Lung (tissue), 12 donors: ENCODE data around the gene MPL. TPM values are rescaled to one million over a fixed set of nuclear protein-coding genes. Genes with fewer than 3 reads are reported as not detected.

Experiments used
- ATAC-seq: fragments of 200-7000 bp; cut with Tn5 transposase; one replicate; pipeline ENCODE4 v1.9.1; 2020; ENCODE audit warnings: moderate number of reproducible peaks; ENCODE audit not compliant: insufficient read depth, low FRiP score
- DNase-seq, 3 donors: peaks; one replicate each; pipeline ENCODE4 v3.0.0-alpha.2; 2013 to 2017
- H3K27ac ChIP-seq, 2 donors: one replicate each; pipeline ENCODE4 v1.5.1; 2013; ENCODE audit warnings: mild to moderate bottlenecking in 2 of 2, moderate library complexity in 2 of 2, control low read depth in 1 of 2, inconsistent platforms in 1 of 2, low read depth in 1 of 2, low read length in 1 of 2
- H3K27me3 ChIP-seq, 3 donors: one replicate each; pipeline ENCODE4 v1.5.1; 2013; ENCODE audit warnings: low read length in 2 of 3; ENCODE audit not compliant: control insufficient read depth in 3 of 3, insufficient read depth in 3 of 3
- H3K36me3 ChIP-seq, 4 donors: one replicate each; pipeline ENCODE4 v1.5.1; 2013; ENCODE audit warnings: low read length in 4 of 4, mild to moderate bottlenecking in 1 of 4, moderate library complexity in 1 of 4; ENCODE audit not compliant: control insufficient read depth in 4 of 4, insufficient read depth in 4 of 4
- H3K4me1 ChIP-seq, 5 donors: one replicate each; pipeline ENCODE4 v1.5.1; 2013; ENCODE audit warnings: low read length in 5 of 5, mild to moderate bottlenecking in 2 of 5, moderate library complexity in 1 of 5; ENCODE audit not compliant: control insufficient read depth in 5 of 5, insufficient read depth in 5 of 5
- H3K4me3 ChIP-seq: one replicate; pipeline ENCODE4 v1.5.1; 2013; ENCODE audit warnings: mild to moderate bottlenecking, control low read depth, moderate library complexity
- H3K9ac ChIP-seq, 2 donors: one replicate each; pipeline ENCODE4 v1.5.1; 2013; ENCODE audit warnings: low read length in 2 of 2, control low read depth in 1 of 2; ENCODE audit not compliant: insufficient read depth in 1 of 2
- H3K9me3 ChIP-seq, 4 donors: one replicate each; pipeline ENCODE4 v1.5.1; 2013; ENCODE audit warnings: low read length in 3 of 4, mild to moderate bottlenecking in 1 of 4, moderate library complexity in 1 of 4; ENCODE audit not compliant: control insufficient read depth in 4 of 4, insufficient read depth in 3 of 4
- CTCF ChIP-seq: IDR thresholded peaks from 2 replicates; pipeline ENCODE4 v1.5.1; 2012; ENCODE audit warnings: mild to moderate bottlenecking; ENCODE audit errors: control extremely low read depth, extremely low read depth
- WGBS, 2 donors: extraction: QIAGEN DNeasy Blood & Tissue Kit; methylation state at CpG; one replicate each; pipeline ENCODE4 v1.1.7; 2013; 5-methylcytosine and 5-hydroxymethylcytosine counted together
- polyA plus RNA-seq, 2 donors: library from polyadenylated mRNA; stranded (reverse); fragments of 200-250 nt; gene quantifications; one replicate each; pipeline ENCODE4 v1.2.1, GENCODE V29; 2013
- total RNA-seq, 2 donors: library from RNA; depleted of rRNA in 1 of 2; stranded (reverse); fragments of >200 nt in 1 of 2; gene quantifications; one replicate each; pipeline ENCODE4 v1.2.1, GENCODE V29; 2014 to 2021
- donor health status: control.
- donor health status: control.
- donor health status: Bipolar disorder and iron deficiency.
- donor health status: healthy.
- donor health status: DM: yes; HTN: yes; CAD: no.

The MPL gene
- total and polyA plus RNA-seq, 4 donors, result 0.12 to 0.67 (median 0.43) TPM

- Histone ChIP-seq H3K9ac (no peak overlapping the region), H3K4me3 (no peak overlapping the region), H3K27me3 (no peaks in the 10 kb centered on the region), H3K36me3 (no peaks in the 10 kb centered on the region), H3K9me3 (no peaks in the 10 kb centered on the region), H3K27ac (peak overlapping the region; percentile 26), H3K4me1 (peaks cover 0 to 14% (median 10%) of the 10 kb centered on the region in 5 donors)
- ATAC-seq, result no peak
- 80 to 83% methylated on average over 7 of the region's 7 CpGs for WGBS, 2 donors
- DNase-seq, result no peak
- no peak for TF ChIP-seq CTCF
Observed at GRCh38 chr1:43293896-43294760, 43.5 kb upstream of the MPL start.

GRCh38 chr1:43294761-43295160 lies 42.9 kb upstream of the MPL start:
- 65 to 75% methylated on average over 8 of the region's 8 CpGs for WGBS, 2 donors
- Histone ChIP-seq H3K9me3 (no peaks in the 10 kb centered on the region), H3K27me3 (no peaks in the 10 kb centered on the region), H3K4me3 (no peak overlapping the region), H3K27ac (peak overlapping the region; percentile 26), H3K9ac (no peak overlapping the region), H3K4me1 (peaks cover 0 to 17% (median 14%) of the 10 kb centered on the region in 5 donors), H3K36me3 (no peaks in the 10 kb centered on the region)
- DNase-seq (no peak), ATAC-seq (no peak)
- no peak for TF ChIP-seq CTCF

- no peak overlapping the region for H3K4me3 ChIP-seq
- DNase-seq, result no peak
- no peaks in the 10 kb centered on the region for H3K27me3 ChIP-seq
- no peak for ATAC-seq
- TF ChIP-seq CTCF, result no peak
- no peaks in the 10 kb centered on the region for H3K9me3 ChIP-seq
- 40 to 62% methylated on average over 1 of the region's 1 CpG for WGBS, 2 donors
- H3K9ac ChIP-seq, result peak overlapping the region in 1 of 2 donors; percentile 43
- H3K36me3 ChIP-seq, result no peaks in the 10 kb centered on the region
- H3K4me1 ChIP-seq, result peaks cover 0 to 19% (median 14%) of the 10 kb centered on the region in 5 donors
- peak overlapping the region in 1 of 2 donors; percentile 6 for H3K27ac ChIP-seq
Observed at GRCh38 chr1:43296207-43296606, 41.4 kb upstream of the MPL start.
